Kidney tubule cell (primary cell): ENCODE measurements around the gene GOLGA8A.
A peak's percentile ranks its signal among the peaks of the same experiment; 100 is the strongest.
"Not testable (repeated sequence)": the region's sequence is repeated elsewhere in the genome, so short reads cannot be mapped to it uniquely, and the experiment has no call there.

Experiments
- DNase-seq: peaks from one replicate; pipeline ENCODE4 v3.0.0-alpha.2; 2018; ENCODE audit warnings: low spot score

GOLGA8A gene

DNA sequence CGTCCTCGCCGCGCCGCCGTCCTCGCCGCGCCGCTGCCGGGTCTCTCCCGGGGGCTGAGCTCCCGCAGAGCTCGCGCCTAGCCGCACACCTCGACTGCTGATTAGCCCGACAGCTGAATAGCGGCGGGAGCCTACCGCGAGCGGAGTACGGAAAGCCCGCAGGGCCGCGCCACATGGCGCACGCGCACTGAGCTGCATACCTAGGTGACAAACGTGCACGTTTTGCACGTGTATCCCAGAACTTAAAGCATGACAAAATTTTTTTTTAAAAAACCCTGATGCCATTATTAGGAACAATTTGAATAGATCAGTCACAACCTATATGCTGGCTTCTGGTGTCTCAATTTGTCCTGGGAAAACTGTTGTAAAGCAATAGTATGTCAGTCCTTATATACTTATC is at the start of gene GOLGA8A:
Gene GOLGA8A, minus strand, starts transcription at position 122 of the 400 bp plus-strand sequence. CDS start 48,117 bp downstream, outside the sequence.
- peak; percentile 85 for DNase-seq

- no peak for DNase-seq
These were observed 46.0 kb upstream of the GOLGA8A start for GRCh38 chr15:34483644-34484043.

- DNase-seq, result no peak
These were observed 43.8 kb upstream of the GOLGA8A start for GRCh38 chr15:34481370-34481769.

DNA sequence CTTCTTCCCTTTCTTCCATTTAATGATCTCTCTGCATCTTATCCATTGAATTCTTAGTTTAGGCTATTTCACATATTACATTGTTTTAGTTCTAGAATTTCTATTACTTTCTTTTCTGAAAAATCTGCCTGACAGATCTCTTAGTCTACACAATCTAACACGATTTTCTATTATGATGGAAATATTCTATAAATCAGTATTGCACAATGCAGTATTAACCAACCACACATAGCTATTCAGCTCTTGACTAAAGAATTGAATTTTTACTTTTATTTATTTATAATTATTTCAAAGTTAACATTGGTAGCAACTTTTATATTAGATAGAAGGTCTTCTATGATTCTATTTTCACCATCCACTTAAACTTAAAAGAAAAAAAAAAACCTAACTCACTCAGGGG is 36.2 kb upstream of the GOLGA8A start:
- DNase-seq, result no peak

- DNase-seq, result no peak
These were observed 35.3 kb upstream of the GOLGA8A start for GRCh38 chr15:34472947-34473346.

DNA sequence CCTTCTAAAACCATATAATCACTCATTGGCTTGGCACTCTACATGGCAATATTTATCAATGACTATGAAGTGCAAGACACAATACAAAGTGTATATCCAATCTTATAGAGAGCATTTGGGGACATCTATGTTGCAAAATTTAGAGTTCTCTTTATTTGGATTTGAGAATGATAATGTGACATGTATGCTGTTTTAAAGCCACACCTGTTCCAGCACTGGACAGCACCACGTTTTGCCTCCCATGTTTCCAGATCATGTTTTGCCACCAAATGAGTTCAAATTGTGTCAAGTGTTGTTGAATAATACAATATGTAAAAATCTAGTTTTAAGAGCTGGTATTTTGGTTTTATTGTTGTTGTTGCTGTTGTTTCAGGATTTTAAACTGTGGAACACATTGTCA is 33.3 kb upstream of the GOLGA8A start:
- DNase-seq, result no peak

- DNase-seq, result no peak
These were observed 32.5 kb upstream of the GOLGA8A start for GRCh38 chr15:34470091-34470490.

DNA sequence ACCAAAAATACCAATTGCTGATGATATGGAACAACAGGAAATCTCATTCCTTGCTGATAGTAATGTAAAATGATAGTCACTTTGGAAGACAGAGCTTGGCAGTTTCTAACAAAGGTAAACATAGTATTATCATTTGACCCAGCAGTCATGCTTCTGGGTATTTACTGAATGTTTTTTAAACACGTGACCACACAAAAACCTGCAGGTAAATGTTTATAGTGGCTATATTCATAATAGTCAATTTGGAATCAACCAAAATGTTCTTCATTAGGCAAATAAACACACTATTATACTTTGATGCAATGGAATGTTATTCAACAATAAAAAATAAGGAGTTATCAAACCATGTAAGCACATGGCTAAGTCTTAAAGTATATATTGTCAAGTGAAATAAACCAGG is 24.1 kb upstream of the GOLGA8A start:
- DNase-seq, result no peak

DNA sequence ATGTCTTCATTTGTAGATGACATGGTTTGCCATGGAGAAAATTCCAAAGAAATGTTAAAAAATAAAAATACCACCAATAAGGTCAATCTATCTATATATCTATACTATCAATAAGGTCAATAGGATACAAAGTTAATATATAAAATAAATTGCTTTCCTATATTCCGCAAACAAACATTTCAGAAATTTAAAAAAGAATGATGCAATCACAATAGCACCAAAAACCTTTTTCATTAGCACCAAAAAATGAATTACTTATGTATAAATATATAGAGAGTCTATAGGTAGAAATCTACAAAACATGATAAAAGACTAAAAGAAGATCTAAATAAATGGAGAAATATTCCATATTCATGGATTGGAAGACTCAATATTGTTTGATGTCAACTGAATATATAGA is 22.8 kb upstream of the GOLGA8A start:
- DNase-seq, result no peak

GRCh38 chr15:34456658-34457057 is 19.1 kb upstream of the GOLGA8A start:
- no peak for DNase-seq

GRCh38 chr15:34442891-34443290 is 5.3 kb upstream of the GOLGA8A start:
- DNase-seq, result no peak

- DNase-seq, result no peak
These were observed 2.3 kb upstream of the GOLGA8A start for GRCh38 chr15:34439878-34440277.

DNA sequence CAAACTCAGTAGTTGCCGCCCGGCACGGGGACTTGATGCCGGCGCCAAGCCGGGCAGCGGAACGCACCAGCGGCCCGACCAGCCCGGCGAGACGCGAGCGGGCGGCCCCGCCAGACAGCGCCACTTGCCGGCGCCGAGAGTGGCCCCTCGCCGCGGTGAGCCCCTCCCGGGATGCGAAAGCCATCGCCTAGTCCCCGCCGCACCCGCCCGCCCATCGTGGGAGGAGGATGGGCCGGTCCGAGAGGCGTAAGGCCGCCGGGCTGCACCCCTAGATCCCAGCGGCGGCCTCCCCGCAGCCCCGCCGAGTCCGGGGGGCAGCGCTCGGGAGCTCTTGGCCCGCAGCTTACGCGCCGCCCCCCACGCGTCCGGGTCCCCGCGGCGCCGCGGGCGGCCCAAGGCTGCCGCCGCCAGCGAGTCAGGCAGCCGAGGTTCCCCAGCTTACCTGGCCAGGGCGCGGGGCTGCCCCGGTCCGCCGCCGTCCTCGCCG is 609 bp downstream of the GOLGA8A start:
- DNase-seq, result peak; percentile 51

- DNase-seq, result peak; percentile 2
These were observed 1.3 kb downstream of the GOLGA8A start for GRCh38 chr15:34436126-34436955.

DNA sequence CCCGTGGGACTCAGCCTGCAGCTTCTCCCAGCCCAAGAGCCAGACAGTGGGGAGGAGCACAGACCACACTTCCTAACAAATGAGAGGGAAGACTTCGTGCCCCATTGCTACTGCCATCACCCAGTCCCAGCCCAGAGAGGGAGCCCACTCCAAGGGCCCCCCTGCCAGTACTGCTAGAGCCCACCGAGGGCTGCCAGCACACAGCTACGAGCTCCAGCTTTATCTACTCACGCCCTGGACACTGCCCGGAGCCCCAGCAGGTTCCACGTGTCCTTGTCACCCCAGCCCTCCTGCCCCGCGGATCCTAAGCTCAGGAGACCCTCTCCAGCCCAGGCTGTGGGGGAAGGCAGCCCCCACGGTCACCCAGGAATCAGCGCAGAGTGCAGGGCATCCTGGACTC is 1.9 kb downstream of the GOLGA8A start:
- no peak for DNase-seq

DNA sequence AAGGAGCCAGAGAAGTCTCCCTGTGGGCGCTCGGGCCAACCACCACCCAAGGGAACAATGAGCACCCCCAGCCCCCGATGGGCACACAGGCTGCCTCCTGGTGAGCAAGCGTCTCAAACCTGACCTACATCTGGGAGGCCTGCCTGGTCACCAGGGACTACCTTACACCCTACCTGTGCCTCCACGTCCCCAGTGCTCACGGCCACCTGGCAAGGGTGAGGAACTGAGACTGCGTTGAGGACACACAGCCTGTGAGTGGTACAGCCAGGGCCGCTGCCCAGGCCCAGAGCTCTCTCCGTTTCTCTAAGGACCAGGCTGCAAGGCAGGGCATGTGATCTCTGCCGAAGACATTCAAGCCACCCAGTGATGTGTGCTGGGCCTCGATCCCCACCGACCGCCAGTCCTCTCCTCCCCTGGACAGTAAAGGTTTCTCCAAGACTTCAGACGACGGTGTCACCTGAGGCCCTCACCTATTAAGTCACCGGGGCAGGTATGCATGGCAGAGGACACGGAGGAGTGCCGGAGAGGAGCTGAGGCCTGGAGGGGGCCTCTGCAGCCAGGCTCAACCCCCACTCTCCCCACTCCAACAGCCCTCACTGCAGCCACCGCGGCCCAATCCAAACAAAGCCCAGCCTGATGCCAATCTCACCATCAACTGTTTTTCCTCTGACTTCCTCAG is 2.8 kb downstream of the GOLGA8A start:
- no peak for DNase-seq

- DNase-seq, result not testable (repeated sequence)
These were observed 3.5 kb downstream of the GOLGA8A start for GRCh38 chr15:34433956-34434626.

GRCh38 chr15:34430642-34431041 is 7.0 kb downstream of the GOLGA8A start:
- DNase-seq, result not testable (repeated sequence)

DNA sequence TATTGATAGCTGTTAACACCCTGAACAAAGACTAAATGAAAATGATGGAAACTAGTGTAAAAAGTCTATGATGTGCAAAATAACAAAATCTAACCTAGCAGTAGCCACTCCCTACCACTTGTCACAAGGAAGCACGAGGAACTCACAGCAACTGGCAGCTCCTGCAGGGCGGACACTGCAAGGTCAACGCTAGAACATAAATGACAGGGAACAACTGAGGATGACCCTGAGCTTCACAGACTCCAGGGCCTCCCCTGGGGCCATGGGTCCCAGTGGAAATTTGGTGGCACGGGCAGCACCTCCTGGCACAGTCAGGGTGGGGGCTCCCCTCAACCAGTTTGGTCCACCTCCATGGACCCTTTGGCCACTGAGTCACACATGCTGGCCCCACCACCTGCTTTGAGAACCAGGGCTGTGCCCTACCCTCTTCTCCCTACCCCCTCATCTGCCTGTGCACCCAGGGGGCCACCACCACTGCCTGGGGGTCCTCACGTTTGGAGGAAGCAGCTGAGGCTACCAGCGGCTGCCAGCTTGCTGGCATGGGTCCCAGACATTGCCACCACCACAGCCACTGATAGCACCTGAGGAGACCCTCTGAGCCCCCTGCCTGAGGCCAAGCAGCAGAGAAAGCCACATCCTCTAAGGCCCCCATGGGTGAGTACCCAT is 14.1 kb downstream of the GOLGA8A start:
- not testable (repeated sequence) for DNase-seq

DNA sequence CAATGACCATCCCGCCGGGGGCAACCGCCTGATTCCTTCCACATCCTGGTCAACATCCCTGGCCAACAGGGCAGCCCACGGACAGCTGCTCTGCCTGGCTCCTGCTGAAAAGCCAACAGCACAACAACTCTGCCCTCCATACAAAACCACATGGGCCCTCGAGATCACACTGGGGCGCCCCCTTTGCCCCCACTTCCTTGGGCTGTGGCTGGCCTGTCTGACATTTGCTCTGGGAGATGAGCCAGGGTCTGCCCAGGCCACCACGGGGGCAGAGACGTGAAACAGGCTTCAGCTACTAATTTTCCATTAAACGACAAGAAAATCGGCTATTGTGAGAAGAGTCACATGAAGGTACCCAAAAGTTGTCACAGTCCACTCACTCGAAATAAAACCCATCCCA is 16.7 kb downstream of the GOLGA8A start:
- DNase-seq, result not testable (repeated sequence)

- not testable (repeated sequence) for DNase-seq
These were observed 19.2 kb downstream of the GOLGA8A start for GRCh38 chr15:34418435-34418834.

- not testable (repeated sequence) for DNase-seq
These were observed 28.1 kb downstream of the GOLGA8A start for GRCh38 chr15:34409511-34409910.
